Measurements from ENCODE around the gene SVBP.

The SVBP gene

DNA sequence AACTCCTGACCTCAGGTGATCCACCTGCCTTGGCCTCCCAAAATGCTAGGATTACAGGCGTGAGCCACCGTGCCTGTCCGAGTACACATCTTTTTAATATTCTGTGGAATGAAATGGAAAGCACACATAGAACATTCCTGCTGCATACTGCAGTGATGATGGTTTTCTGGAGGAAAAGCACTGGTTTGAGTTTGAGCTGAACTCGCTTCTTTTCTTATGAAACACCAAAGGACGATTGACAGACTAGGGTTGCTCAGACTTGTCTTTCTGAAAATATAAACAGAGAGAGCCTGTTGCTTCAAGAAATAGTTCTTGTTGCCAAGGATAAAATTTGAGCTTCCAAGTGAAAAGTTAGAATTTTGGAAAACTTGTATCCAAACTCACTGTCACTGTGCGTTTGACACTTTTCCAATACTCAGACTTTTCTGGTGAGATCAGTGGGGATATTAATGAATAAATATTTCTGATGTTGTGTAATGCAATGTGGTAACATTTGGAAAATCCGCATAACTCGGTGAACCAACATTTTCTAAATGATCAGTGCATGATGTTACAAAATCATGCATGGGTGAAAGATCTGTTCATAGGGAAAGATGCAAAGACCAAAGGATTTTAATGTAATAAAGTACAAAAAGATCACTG lies 15.2 kb downstream of the SVBP start:
- Mint-ChIP-seq H3K36me3 (peaks cover 9% of the 10 kb centered on the region), H3K4me3 (no peak overlapping the region), H3K9me3 (no peaks in the 10 kb centered on the region), H3K4me1 (peaks cover 5% of the 10 kb centered on the region), H3K27ac (no peak overlapping the region), H3K27me3 (peaks cover 5% of the 10 kb centered on the region)
- no peak for DNase-seq
- CTCF ChIA-PET = no interaction called here

DNA sequence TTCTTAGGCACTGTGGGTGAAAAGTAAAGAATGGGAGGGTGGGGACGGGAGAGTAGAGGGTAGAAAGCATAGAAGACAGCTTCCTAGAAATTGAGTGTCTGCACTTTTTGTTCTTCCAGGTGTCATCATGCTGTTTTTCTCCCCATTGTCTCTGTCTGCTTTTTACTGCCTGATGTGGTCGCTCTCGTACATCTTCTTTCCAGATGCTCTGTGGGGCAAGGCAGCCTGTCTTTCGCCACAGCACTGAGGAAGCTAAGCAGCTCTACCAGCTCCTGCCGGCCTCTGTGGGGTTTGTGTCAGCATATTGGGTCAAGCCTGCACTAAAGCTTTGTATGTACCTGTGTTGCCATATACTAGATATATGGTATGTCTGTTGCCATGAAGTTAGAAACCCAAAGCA lies 19.2 kb downstream of the SVBP start:
- no peak for DNase-seq
- no peaks in the 10 kb centered on the region for H3K4me1 Mint-ChIP-seq
- CTCF ChIA-PET = no interaction called here
- H3K27me3 Mint-ChIP-seq = peaks cover 22% of the 10 kb centered on the region
- no peaks in the 10 kb centered on the region for H3K36me3 Mint-ChIP-seq
- H3K4me3 Mint-ChIP-seq = no peak overlapping the region
- H3K9me3 Mint-ChIP-seq = no peaks in the 10 kb centered on the region
- no peak overlapping the region for H3K27ac Mint-ChIP-seq

DNA sequence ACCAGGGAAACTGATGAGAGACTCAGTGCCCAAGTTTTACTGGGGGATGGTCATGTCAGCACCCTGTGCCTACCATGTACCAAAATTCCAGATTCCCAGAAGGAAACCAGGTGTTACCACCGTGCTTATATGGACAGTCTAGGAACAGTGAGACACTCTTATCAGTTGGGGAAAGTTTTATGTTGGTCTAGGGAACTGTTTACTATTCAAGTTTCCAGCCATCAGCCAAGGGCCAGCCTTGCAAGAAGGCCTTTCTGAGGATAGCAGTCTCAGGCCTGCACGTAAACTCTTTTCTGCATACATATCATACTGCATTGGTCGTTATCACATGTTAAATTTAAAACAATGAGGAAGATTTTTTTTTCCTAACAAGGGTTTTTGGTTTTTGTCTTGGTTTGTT lies 19.8 kb downstream of the SVBP start:
- CTCF ChIA-PET = no interaction called here
- Mint-ChIP-seq H3K27ac (no peak overlapping the region), H3K9me3 (no peaks in the 10 kb centered on the region), H3K36me3 (no peaks in the 10 kb centered on the region), H3K4me1 (no peaks in the 10 kb centered on the region), H3K4me3 (no peak overlapping the region), H3K27me3 (peaks cover 22% of the 10 kb centered on the region)
- DNase-seq = no peak

DNA sequence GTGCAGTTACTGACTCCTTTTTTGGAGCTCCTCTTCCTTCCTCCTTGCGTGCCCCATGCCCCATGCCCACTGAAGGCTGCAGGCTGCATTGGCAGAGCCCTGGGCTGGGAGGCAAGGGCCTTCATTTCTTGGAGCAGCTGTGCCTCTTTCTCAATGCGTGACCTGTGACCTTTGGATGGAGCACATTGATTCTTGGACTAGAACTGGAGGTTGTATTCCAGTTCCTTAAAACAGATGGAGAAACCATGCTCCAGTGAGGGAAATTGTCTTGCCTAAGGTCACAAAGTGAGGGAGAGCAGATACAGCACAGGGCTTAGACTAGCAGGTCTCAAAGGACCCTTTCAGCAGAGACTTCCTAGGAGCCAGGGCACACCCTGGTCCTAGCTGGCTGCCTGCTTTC lies 23.4 kb downstream of the SVBP start:
- CTCF ChIA-PET = no interaction called here
- Mint-ChIP-seq H3K4me3 (no peak overlapping the region), H3K4me1 (no peaks in the 10 kb centered on the region), H3K27me3 (peaks cover 32% of the 10 kb centered on the region), H3K36me3 (no peaks in the 10 kb centered on the region), H3K27ac (no peak overlapping the region), H3K9me3 (no peaks in the 10 kb centered on the region)
- DNase-seq = no peak

DNA sequence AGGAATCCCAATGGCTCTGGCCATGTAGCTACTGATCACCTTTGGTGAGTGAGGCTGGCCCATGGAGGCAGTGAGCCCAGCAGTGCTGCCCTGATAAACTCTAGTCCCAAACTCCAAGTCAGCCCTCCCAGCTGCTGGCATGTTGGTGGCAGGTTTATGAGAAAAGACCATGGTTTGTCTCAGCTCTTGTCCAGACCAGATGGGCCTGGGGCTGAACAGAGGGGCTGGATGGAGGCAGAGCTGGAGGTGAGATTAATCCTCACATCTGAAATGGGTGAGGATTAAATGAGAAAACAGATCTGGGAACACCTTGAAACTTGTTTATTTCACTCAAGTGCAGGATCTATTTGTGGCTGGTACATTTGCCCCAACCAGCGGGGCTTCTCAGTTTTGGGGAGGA lies 29.2 kb downstream of the SVBP start:
- Mint-ChIP-seq H3K9me3 (no peaks in the 10 kb centered on the region), H3K4me3 (no peak overlapping the region), H3K4me1 (peaks cover 25% of the 10 kb centered on the region), H3K27me3 (peaks cover 25% of the 10 kb centered on the region), H3K27ac (no peak overlapping the region), H3K36me3 (no peaks in the 10 kb centered on the region)
- no peak for DNase-seq
- CTCF ChIA-PET = no interaction called here

DNA sequence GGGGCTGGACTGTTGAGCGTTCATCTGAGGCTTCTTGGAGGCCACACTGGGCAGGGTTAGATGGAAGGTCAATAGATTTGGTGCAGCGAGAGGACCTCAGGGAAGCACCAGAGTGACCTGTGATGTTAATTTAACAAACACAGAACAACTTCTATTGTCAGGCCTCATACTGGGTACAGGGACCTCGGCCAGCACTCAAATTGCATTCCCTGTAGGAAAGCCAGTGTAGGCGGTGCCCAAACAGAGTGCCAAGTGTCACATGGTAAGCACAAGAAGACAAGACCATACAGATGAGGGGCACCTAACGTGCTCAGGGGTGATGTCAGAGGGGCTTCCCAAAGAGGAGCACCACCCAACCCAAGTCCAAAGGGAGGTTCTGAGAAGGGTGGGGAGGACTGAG lies 31.1 kb downstream of the SVBP start:
- Mint-ChIP-seq H3K27me3 (peaks cover 25% of the 10 kb centered on the region), H3K4me3 (no peak overlapping the region), H3K36me3 (peaks cover 4% of the 10 kb centered on the region), H3K4me1 (peaks cover 25% of the 10 kb centered on the region), H3K27ac (no peak overlapping the region), H3K9me3 (no peaks in the 10 kb centered on the region)
- no peak for DNase-seq
- CTCF ChIA-PET = no interaction called here

DNA sequence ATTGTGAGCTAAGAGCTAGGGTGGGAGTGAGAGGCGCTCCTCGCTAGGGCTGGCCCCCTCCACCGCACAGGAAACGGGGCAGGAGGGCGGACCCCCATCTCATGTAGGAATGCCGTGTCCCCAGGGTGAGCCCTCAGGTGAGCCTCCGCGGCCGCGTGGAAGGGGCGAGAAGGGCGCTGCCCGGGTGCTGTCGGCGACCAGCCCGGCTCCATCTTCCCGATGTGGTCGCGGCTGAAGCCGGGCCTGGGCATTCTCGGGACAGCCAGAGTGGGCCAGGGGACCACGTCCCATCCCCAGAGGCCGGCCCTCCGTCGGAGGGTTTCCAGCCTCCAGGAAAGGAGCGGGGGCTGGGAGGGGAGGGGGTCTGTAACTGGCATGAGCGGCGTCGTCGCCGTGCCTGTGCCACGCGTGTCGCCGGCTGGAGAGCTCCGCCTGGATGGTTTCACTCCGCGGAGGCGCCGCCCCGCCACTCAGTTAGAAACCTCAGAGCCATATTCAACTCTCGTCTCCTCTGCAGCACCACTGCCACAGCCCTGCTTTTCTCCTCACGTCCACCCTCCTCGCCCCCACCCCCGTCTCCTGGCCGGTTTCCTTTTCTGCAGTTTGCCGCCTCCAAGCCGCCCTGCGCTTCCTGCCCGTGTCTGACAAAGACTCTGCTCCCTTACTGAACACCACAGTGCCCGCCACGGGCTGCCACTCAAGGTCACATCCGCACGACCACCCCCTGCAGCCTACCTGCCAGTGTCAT lies 32.1 kb downstream of the SVBP start, which contains the start of gene TMEM269:
Gene TMEM269, plus strand, starts transcription at position 46 of the 748 bp plus-strand sequence. CDS start 4,903 bp downstream, outside the sequence.
- DNase-seq = peak; percentile 79
- peak within 1 kb of the TSS; percentile 72 for H3K27ac Mint-ChIP-seq
- peaks cover 25% of the 10 kb centered on the region for H3K4me1 Mint-ChIP-seq
- CTCF ChIA-PET = no interaction called here
- H3K4me3 Mint-ChIP-seq = peak within 1 kb of the TSS; percentile 70
- peaks cover 10% of the 10 kb centered on the region for H3K36me3 Mint-ChIP-seq
- peaks cover 22% of the 10 kb centered on the region for H3K27me3 Mint-ChIP-seq
- no peaks in the 10 kb centered on the region for H3K9me3 Mint-ChIP-seq

DNA sequence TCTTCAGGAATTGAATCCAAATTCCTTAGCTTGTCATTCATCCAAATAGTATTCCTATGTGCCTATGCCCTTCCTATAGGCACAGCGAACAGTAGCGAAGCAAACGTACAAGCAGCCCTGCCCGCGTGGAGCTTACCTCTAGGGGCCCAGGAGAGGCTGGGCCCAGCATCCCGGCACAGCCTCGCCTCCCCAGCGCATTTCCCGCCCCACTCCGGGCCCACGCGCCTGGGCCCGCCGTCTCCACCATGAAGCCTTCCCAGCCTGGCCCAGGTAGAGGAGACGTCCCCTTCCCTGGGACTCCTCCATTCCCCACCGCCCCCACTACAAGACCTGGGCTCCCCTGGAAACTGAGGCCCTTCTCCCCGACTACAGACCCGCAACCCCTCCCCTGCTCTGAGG lies 32.7 kb downstream of the SVBP start:
- peaks cover 30% of the 10 kb centered on the region for H3K4me1 Mint-ChIP-seq
- no peaks in the 10 kb centered on the region for H3K9me3 Mint-ChIP-seq
- H3K27me3 Mint-ChIP-seq = peaks cover 19% of the 10 kb centered on the region
- H3K36me3 Mint-ChIP-seq = peaks cover 13% of the 10 kb centered on the region
- no peak overlapping the region for H3K4me3 Mint-ChIP-seq
- no peak overlapping the region for H3K27ac Mint-ChIP-seq
- CTCF ChIA-PET = no interaction called here
- DNase-seq = no peak

DNA sequence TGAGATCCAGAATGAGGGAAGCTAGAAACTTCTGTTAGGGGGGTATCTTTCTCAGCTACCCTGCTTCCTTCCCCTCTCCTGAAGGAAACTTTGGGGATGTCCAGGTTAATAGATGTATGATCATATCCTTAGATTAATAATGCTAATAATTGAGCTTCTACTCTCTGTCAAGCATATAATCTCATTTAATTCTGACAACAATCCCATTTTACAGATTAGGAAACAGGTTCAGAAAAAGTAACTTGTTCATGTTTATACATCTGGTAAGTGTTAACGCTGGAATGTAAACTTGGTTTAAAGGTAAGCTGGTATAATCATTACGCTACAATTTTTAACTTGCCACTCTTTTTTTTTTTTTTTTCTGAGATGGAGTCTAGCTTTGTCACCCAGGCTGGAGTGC lies 34.1 kb downstream of the SVBP start:
- H3K4me3 Mint-ChIP-seq = no peak overlapping the region
- no peak for DNase-seq
- H3K27ac Mint-ChIP-seq = no peak overlapping the region
- peaks cover 22% of the 10 kb centered on the region for H3K36me3 Mint-ChIP-seq
- peaks cover 13% of the 10 kb centered on the region for H3K27me3 Mint-ChIP-seq
- H3K9me3 Mint-ChIP-seq = no peaks in the 10 kb centered on the region
- CTCF ChIA-PET = interaction anchor here (0.6 to 1.1 kb wide), 3 partner anchors 140 to 490 kb away, joined by 3 to 5 read pairs (median 4); no protein-coding TSS in a partner anchor
- peaks cover 34% of the 10 kb centered on the region for H3K4me1 Mint-ChIP-seq

DNA sequence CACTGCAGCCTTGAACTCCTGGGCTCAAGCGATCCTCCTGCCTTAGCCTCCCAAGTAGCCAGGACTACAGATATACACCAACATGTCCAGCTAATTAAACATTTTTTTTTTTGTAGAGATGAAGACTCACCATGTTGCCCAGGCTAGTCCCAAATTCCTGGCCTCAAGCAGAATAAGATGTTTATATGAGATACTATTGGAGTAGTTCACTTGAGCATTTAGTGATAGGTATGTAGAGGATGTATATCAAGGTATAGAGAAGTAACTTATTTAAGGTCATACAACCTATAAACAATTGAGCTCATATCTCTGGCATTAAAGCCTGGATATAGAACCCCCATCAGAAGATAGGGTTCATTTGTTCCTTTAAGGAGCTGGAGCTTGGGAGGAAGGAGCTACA lies 37.0 kb downstream of the SVBP start:
- CTCF ChIA-PET = interaction anchor here (0.9 to 7.8 kb wide), 4 partner anchors 14 to 292 kb away, joined by 3 to 103 read pairs (median 20); no protein-coding TSS in a partner anchor
- no peak for DNase-seq
- no peaks in the 10 kb centered on the region for H3K9me3 Mint-ChIP-seq
- H3K27me3 Mint-ChIP-seq = peaks cover under 1% of the 10 kb centered on the region
- peaks cover 24% of the 10 kb centered on the region for H3K4me1 Mint-ChIP-seq
- H3K36me3 Mint-ChIP-seq = peaks cover 39% of the 10 kb centered on the region
- no peak overlapping the region for H3K4me3 Mint-ChIP-seq
- H3K27ac Mint-ChIP-seq = no peak overlapping the region

DNA sequence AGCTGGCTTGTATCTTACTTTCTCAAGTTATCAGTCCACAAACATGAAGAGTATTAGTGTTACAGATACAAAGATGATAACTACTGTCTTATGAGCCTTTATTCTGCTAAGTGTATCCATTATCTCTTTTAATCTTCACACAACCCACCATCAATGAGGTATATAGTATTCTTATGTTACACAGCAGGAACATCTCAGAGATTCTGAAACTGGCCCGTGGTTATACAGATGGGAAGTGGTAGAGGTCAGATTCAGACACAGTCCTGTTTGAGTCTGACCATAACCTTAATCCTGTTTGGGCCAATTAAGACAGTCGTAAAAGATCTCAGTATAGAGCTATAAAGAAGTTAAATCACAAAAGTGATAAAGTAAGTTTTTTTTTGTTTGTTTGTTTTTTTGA lies 37.5 kb downstream of the SVBP start:
- H3K27me3 Mint-ChIP-seq = no peaks in the 10 kb centered on the region
- CTCF ChIA-PET = interaction anchor here (0.9 to 7.8 kb wide), 4 partner anchors 14 to 293 kb away, joined by 3 to 103 read pairs (median 20); no protein-coding TSS in a partner anchor
- no peak overlapping the region for H3K27ac Mint-ChIP-seq
- H3K4me1 Mint-ChIP-seq = peaks cover 23% of the 10 kb centered on the region
- no peak overlapping the region for H3K4me3 Mint-ChIP-seq
- H3K36me3 Mint-ChIP-seq = peaks cover 44% of the 10 kb centered on the region
- no peak for DNase-seq
- no peaks in the 10 kb centered on the region for H3K9me3 Mint-ChIP-seq

DNA sequence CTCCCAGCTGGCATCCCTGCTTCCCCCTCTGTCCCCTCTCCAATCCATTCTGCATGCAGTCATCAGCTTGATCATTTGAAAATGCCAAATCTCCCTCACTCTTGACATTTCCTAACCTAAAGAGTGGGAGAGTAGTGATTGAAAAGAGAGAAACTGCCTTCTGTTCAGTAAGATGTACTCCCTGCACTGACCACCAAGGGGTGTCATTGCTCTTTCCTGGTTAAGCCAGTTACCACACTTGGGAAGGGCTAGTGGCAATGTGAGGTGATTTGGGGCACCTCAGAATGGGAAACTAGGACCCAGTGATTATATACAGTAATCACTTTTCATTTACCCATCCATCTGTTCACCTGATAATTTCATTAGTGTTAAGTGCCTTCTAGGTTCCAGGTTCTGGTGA lies 39.3 kb downstream of the SVBP start:
- Mint-ChIP-seq H3K27ac (no peak overlapping the region), H3K9me3 (no peaks in the 10 kb centered on the region), H3K27me3 (no peaks in the 10 kb centered on the region), H3K4me1 (peaks cover 17% of the 10 kb centered on the region), H3K36me3 (peaks cover 51% of the 10 kb centered on the region), H3K4me3 (no peak overlapping the region)
- CTCF ChIA-PET = interaction anchor here (0.7 to 7.8 kb wide), 12 partner anchors 11 to 304 kb away, joined by 3 to 103 read pairs (median 4); partner anchors contain the start of genes C1orf50, P3H1 and ZNF691
- peak; percentile 59 for DNase-seq

DNA sequence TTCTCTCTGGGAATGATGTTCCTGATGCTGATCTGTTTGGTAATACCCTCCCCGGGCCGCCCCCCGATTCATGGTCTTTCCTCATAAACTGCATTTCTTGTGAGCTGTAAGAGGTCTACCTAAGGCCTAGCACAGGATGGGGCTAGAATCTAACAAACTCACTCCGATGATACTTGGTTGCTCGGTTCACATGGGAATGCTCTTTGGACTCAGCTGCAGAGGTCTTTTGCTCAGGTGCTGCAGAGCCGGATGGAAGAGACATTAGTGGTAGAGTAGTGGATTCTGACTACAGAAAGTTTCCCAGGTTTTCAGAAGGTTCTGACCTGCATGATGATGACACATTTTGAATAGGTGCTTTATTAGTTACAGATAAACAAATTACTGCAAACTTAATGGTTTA lies 40.7 kb downstream of the SVBP start:
- Mint-ChIP-seq H3K36me3 (peaks cover 49% of the 10 kb centered on the region), H3K27ac (no peak overlapping the region), H3K4me3 (no peak overlapping the region), H3K4me1 (peaks cover 20% of the 10 kb centered on the region), H3K27me3 (no peaks in the 10 kb centered on the region), H3K9me3 (no peaks in the 10 kb centered on the region)
- DNase-seq = no peak
- CTCF ChIA-PET = interaction anchor here (0.7 to 7.8 kb wide), 6 partner anchors 15 to 301 kb away, joined by 3 to 103 read pairs (median 14); no protein-coding TSS in a partner anchor

DNA sequence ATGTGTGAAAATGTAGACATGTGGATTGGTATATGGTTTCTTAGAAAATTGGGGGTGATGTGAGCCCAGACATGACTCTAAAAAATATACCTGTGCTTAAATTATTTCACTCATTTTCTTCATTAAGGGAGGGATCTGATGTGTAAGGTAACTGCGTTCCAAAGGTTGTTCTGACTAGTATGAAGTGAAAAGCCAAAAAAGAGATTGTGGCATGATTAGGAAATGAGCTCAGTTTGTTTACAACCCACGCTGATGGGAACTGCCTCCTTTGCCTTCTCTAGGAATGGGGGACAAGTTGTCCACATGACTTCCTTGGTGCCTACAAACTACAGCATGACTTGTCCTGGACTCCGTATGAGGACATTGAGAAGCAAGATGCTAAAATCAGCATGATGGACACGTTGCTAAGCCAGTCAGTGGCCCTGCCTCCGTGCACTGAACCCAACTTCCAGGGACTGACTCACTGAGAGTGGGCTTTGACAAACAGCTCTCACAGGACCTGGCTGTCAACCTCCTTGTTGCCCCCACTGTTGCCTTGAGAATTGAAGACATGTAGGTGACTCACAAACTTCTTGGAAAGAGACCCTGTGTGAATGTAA lies 42.2 kb downstream of the SVBP start:
- peaks cover 49% of the 10 kb centered on the region for H3K36me3 Mint-ChIP-seq
- no peak overlapping the region for H3K27ac Mint-ChIP-seq
- CTCF ChIA-PET = interaction anchor here (7.8 kb wide), 1 partner anchor 298 kb away, joined by 103 read pairs; no protein-coding TSS in a partner anchor

More for the DNA sequence above, 42.2 kb downstream of the SVBP start:
- peaks cover 27% of the 10 kb centered on the region for H3K4me1 Mint-ChIP-seq
- H3K27me3 Mint-ChIP-seq = no peaks in the 10 kb centered on the region
- no peak for DNase-seq
- H3K4me3 Mint-ChIP-seq = no peak overlapping the region
- H3K9me3 Mint-ChIP-seq = no peaks in the 10 kb centered on the region
